Measurements from ENCODE around the gene RGS12. TPM values are rescaled to one million over a fixed set of nuclear protein-coding genes. Genes with fewer than 3 reads are reported as not detected.

RGS12 gene
- total RNA-seq, 1 donor from 2014 or later = 92.8 TPM

- no peak for DNase-seq (ENCODE audit: extremely low read depth, low read depth, low spot score)
Observed at GRCh38 chr4:3342182-3342854, 49.5 kb downstream of the RGS12 start.

Other genes starting within 250 kb of the RGS12 start
- gene HTT-AS, start 218.5 kb upstream of the RGS12 start, total RNA-seq = not detected in 2 replicates
- gene HTT, start 218.3 kb upstream of the RGS12 start, total RNA-seq = 86.8 and 124 TPM in 2 replicates
- gene MSANTD1, start 43.9 kb upstream of the RGS12 start, total RNA-seq = 0.34 and 0.64 TPM in 2 replicates
- gene HGFAC, start 148.9 kb downstream of the RGS12 start, total RNA-seq = 0.64 TPM in 1 of 2 replicates, not detected in the other
- gene DOK7, start 170.3 kb downstream of the RGS12 start, total RNA-seq = not detected in 2 replicates
- 253 and 307 TPM in 2 replicates for gene LRPAP1, start 239.4 kb downstream of the RGS12 start, total RNA-seq

All from glomerular endothelial cell (primary cell).